Heart left ventricle (tissue), 16 donors: ENCODE data around the gene DIAPH3. TPM values are rescaled to one million over a fixed set of nuclear protein-coding genes. Genes with fewer than 3 reads are reported as not detected.

Experiments used
- ATAC-seq, 4 donors: fragments of 200-7000 bp; cut with Tn5 transposase; one replicate each; pipeline ENCODE4 v1.9.1; 2020 to 2022; ENCODE audit warnings: moderate library complexity in 4 of 4, mild to moderate bottlenecking in 3 of 4, moderate number of reproducible peaks in 1 of 4
- DNase-seq, 5 donors: peaks; one replicate each; pipeline ENCODE4 v3.0.0-alpha.2; 2020
- H3K27ac ChIP-seq, 12 donors: fragments of 200-600 bp; sonication (generic) in 4 of 12; one replicate each; pipeline versions ENCODE4 v1.5.0 to v1.8.0; 2016 to 2022; ENCODE audit warnings: mild to moderate bottlenecking in 2 of 12
- H3K27me3 ChIP-seq, 9 donors: fragments of 200-600 bp; sonication (generic) in 2 of 9; one replicate each; pipeline versions ENCODE4 v1.5.1 to v1.8.0; 2016 to 2022; ENCODE audit warnings: mild to moderate bottlenecking in 3 of 9
- H3K36me3 ChIP-seq, 9 donors: fragments of 200-600 bp; sonication (generic) in 2 of 9; one replicate each; pipeline versions ENCODE4 v1.5.0 to v1.8.0; 2018 to 2022; ENCODE audit warnings: mild to moderate bottlenecking in 2 of 9
- H3K4me1 ChIP-seq, 12 donors: fragments of 200-600 bp; sonication (generic) in 4 of 12; one replicate each; pipeline versions ENCODE4 v1.5.0 to v1.8.0; 2016 to 2022; ENCODE audit warnings: mild to moderate bottlenecking in 3 of 12
- H3K4me3 ChIP-seq, 12 donors: fragments of 200-600 bp; sonication (generic) in 4 of 12; one replicate each; pipeline versions ENCODE4 v1.5.0 to v1.8.0; 2017 to 2022; ENCODE audit warnings: mild to moderate bottlenecking in 9 of 12, moderate library complexity in 4 of 12
- H3K9me3 ChIP-seq, 12 donors: fragments of 200-600 bp; sonication (generic) in 4 of 12; one replicate each; pipeline versions ENCODE4 v1.5.0 to v1.8.0; 2016 to 2022; ENCODE audit warnings: mild to moderate bottlenecking in 1 of 12
- POLR2A ChIP-seq, 2 donors: fragments of 450-650 bp; IDR thresholded peaks; one replicate each; pipeline ENCODE4 v1.6.1; 2017; ENCODE audit warnings: antibody characterized with exemption in 2 of 2, mild to moderate bottlenecking in 2 of 2, moderate library complexity in 2 of 2
- WGBS, 4 donors: extraction: QIAGEN DNeasy Blood & Tissue Kit in 2 of 4; methylation state at CpG; one replicate each; pipeline versions ENCODE4 v1.1.5 to v1.1.7; 2013 to 2018; 5-methylcytosine and 5-hydroxymethylcytosine counted together
- intact Hi-C, 10 donors: fragments of 100-400 bp; cut with DNase I; formaldehyde crosslinking; loops; one replicate each; pipeline versions ENCODE4 v1.11.1 to v1.14.2; 2022
- polyA plus RNA-seq, 2 donors: library from polyadenylated mRNA; stranded (reverse); fragments of 200-250 nt; gene quantifications; one replicate each; pipeline ENCODE4 v1.2.3, GENCODE V29; 2013
- total RNA-seq, 9 donors: library from RNA; depleted of rRNA in 2 of 9; stranded (reverse); fragments of >200 nt in 2 of 9; fragmentation: NEBNext Ultra II Directional in 3 of 9; extraction: Animal tissue kit (Norgen Biotek cat#: 25700) in 3 of 9; gene quantifications; one replicate each; pipeline versions ENCODE4 v1.1.0 to v1.2.4, GENCODE V29; 2016 to 2023
- TF ChIP-seq, protein P1 (sequence below), 12 donors: fragments of 200-600 bp; sonication (generic) in 4 of 12; IDR thresholded peaks; one replicate each; pipeline versions ENCODE4 v1.5.0 to v1.8.0; 2018 to 2022; ENCODE audit warnings: antibody characterized with exemption in 12 of 12, mild to moderate bottlenecking in 5 of 12
- donor health status: ischemic (EF 13 %, LVEDD 7.1; RV severe dilation, severe dysfunction).
- donor health status: healthy with polysubstance abuse.
- donor health status: DM: no; HTN: yes; CAD: no.
- donor health status: DM: no; HTN: no; CAD: no.
- donor health status: ischemic (EF 25% LVEDD 6.9; RV normal size, moderate dysfunction).
- donor health status: ischemic (EF 25% LVEDD 5.7; RV mildly dilated, moderate dysfunction).
- donor health status: healthy.
- donor health status: DM: yes; HTN: yes; CAD: no.
- donor health status: ischemic (EF 35%, LVEDD 5.7; RV mildly dilated, moderate dysfunction).
- donor health status: nonischemic (EF 11% LVEDD 7.7; RV severe dilation, severe dysfunction).
- donor health status: DM: yes; HTN: yes; CAD: no.
- donor health status: PGD.
- donor health status: ischemic (EF 29% LVEDD 5.4; RV normal size, mild dysfunction).
- donor health status: nonischemic (EF 23%, LVEDD 6.1; RV moderate dilation, normal function).

Gene DIAPH3
- total and polyA plus RNA-seq, 11 donors: 0.03 to 3.2 (median 0.19) TPM

DNA sequence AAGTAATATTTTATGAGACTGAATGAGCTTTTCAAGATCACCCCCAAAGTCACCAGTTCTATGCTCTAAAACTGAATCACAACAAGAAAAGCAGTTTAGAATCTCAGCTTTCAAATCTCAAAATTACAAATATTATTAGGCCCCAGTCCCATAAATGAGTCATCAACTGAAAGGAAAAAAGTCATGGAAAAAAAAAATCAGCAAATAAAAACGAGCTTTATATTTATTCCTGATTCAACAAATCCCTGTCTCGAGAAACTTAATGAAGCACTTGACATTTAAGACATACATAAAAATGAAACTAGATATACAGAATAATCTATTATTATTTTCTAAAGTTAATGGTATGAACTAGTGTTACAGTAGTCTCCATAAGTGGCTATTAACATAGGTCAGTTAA lies 203.0 kb downstream of the DIAPH3 start:
- intact Hi-C loops: no loop called here
- H3K4me3 ChIP-seq: no peak overlapping the region
- H3K36me3 ChIP-seq: no peaks in the 10 kb centered on the region
- no peak for TF ChIP-seq POLR2A (IDR thresholded peaks at IDR 0.05)
- TF ChIP-seq, protein P1, sequence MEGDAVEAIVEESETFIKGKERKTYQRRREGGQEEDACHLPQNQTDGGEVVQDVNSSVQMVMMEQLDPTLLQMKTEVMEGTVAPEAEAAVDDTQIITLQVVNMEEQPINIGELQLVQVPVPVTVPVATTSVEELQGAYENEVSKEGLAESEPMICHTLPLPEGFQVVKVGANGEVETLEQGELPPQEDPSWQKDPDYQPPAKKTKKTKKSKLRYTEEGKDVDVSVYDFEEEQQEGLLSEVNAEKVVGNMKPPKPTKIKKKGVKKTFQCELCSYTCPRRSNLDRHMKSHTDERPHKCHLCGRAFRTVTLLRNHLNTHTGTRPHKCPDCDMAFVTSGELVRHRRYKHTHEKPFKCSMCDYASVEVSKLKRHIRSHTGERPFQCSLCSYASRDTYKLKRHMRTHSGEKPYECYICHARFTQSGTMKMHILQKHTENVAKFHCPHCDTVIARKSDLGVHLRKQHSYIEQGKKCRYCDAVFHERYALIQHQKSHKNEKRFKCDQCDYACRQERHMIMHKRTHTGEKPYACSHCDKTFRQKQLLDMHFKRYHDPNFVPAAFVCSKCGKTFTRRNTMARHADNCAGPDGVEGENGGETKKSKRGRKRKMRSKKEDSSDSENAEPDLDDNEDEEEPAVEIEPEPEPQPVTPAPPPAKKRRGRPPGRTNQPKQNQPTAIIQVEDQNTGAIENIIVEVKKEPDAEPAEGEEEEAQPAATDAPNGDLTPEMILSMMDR (IDR thresholded peaks at IDR 0.05): no peak
- DNase-seq: no peak
- peaks cover 0 to 8% (median under 1%) of the 10 kb centered on the region in 12 donors for H3K9me3 ChIP-seq
- WGBS, 4 donors: 60 to 76% (median 67%) methylated on average over 2 of the region's 2 CpGs
- no peaks in the 10 kb centered on the region for H3K27me3 ChIP-seq
- H3K4me1 ChIP-seq: no peaks in the 10 kb centered on the region
- H3K27ac ChIP-seq: no peak overlapping the region
- ATAC-seq: no peak

DNA sequence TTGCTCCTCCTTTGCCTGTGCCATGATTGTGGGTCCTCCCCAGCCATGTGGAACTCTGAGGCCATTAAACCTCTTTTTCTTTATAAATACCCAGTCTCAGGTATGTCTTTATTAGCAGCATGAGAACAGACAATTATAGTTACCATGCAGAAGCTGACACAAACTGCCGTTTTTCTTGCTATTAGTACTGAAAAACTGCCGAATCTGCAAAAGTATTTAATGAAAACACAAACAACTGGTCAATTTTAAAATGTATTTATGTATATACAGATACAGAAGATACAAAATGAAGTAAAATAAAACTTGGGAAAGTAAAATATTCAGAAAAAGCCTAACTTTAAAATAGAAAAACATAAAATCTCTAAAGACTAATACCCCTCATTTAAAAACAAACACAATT lies 206.3 kb downstream of the DIAPH3 start:
- no peaks in the 10 kb centered on the region for H3K4me1 ChIP-seq
- no peak overlapping the region for H3K27ac ChIP-seq
- H3K27me3 ChIP-seq: no peaks in the 10 kb centered on the region
- H3K9me3 ChIP-seq: peaks cover 0 to 13% (median 2%) of the 10 kb centered on the region in 12 donors
- no peak for DNase-seq
- no peak for ATAC-seq
- no peaks in the 10 kb centered on the region for H3K36me3 ChIP-seq
- 90 to 96% (median 95%) methylated on average over 2 of the region's 2 CpGs for WGBS, 4 donors
- intact Hi-C loops: no loop called here
- TF ChIP-seq, protein P1 (IDR thresholded peaks at IDR 0.05): no peak
- no peak for TF ChIP-seq POLR2A (IDR thresholded peaks at IDR 0.05)
- H3K4me3 ChIP-seq: no peak overlapping the region

DNA sequence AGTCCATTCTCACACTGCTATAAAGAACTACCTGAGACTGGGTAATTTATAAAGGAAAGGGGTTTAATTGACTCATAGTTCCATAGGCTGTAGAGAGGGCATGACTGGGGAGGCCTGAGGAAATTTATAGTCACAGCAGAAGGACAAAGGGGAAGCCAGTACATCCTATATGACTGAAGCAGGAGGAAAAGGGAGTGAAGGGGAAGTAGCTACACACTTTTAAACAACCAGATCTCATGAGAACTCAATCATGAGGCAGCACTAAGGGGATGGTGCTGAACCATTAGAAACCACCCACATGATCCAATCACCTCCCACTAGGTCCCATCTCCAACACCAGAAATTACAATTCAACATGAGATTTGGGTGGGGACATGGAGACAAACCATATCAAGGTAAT lies 209.1 kb downstream of the DIAPH3 start:
- Histone ChIP-seq H3K4me1 (no peaks in the 10 kb centered on the region), H3K4me3 (no peak overlapping the region), H3K9me3 (peaks cover 0 to 13% (median 2%) of the 10 kb centered on the region in 12 donors), H3K27ac (no peak overlapping the region), H3K27me3 (no peaks in the 10 kb centered on the region), H3K36me3 (no peaks in the 10 kb centered on the region)
- intact Hi-C loops: no loop called here
- ATAC-seq: no peak
- DNase-seq: no peak
- TF ChIP-seq POLR2A (IDR thresholded peaks at IDR 0.05): no peak
- TF ChIP-seq, protein P1 (IDR thresholded peaks at IDR 0.05): no peak

DNA sequence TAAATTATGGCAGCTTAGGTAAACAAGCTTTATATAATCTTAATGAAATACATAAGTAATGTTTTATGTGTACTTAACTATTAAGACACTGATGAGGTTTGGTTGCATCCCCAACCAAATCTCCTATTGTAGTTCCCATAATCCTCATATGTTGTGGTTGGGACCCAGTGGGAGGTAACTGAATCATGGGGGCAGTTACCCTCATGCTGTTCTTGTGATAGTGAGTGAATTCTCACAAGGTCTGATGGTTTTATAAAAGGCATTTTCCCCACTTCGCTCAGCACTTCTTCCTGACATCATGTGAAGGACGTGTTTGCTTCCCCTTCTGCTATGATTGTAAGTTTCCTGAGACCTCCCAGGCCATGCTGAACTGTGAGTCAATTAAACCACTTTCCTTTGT lies 212.7 kb downstream of the DIAPH3 start:
- 83 to 93% (median 91%) methylated on average over 2 of the region's 2 CpGs for WGBS, 4 donors
- ATAC-seq: no peak
- Histone ChIP-seq H3K4me3 (no peak overlapping the region), H3K27me3 (no peaks in the 10 kb centered on the region), H3K9me3 (peaks cover 0 to 10% (median under 1%) of the 10 kb centered on the region in 12 donors), H3K27ac (no peak overlapping the region), H3K4me1 (no peaks in the 10 kb centered on the region), H3K36me3 (no peaks in the 10 kb centered on the region)
- no peak for DNase-seq
- TF ChIP-seq, protein P1 (IDR thresholded peaks at IDR 0.05): no peak
- no peak for TF ChIP-seq POLR2A (IDR thresholded peaks at IDR 0.05)
- intact Hi-C loops: no loop called here
